GM18870 (cell line): ENCODE measurements around the gene PSG6.
"Not testable (repeated sequence)": the region's sequence is repeated elsewhere in the genome, so short reads cannot be mapped to it uniquely, and the experiment has no call there.

Experiments used
- ATAC-seq: cut with Tn5 transposase; IDR thresholded peaks from one replicate; pipeline ENCODE4 v1.9.1; 2021; ENCODE audit warnings: moderate library complexity; ENCODE audit not compliant: unreplicated experiment

Gene PSG6

GRCh38 chr19:42856866-42857543 is 60.7 kb downstream of the PSG6 start:
- ATAC-seq: not testable (repeated sequence)

- ATAC-seq: not testable (repeated sequence)
Observed at GRCh38 chr19:42854745-42855144, 62.9 kb downstream of the PSG6 start.

- ATAC-seq: not testable (repeated sequence)
Observed at GRCh38 chr19:42853231-42853630, 64.5 kb downstream of the PSG6 start.

- ATAC-seq: not testable (repeated sequence)
Observed at GRCh38 chr19:42852821-42853220, 64.9 kb downstream of the PSG6 start.
